ENCODE results near the gene TRAF3IP3. TPM values are rescaled to one million over a fixed set of nuclear protein-coding genes. Genes with fewer than 3 reads are reported as not detected.
"Not testable (repeated sequence)": the region's sequence is repeated elsewhere in the genome, so short reads cannot be mapped to it uniquely, and the experiment has no call there.

Gene TRAF3IP3
- total and polyA plus RNA-seq, 2 donors from 2014 or later = 3.6 to 16.4 TPM

GRCh38 chr1:209791920-209792319, 36.1 kb downstream of the TRAF3IP3 start:
- no peaks in the 10 kb centered on the region for H3K9me3 ChIP-seq (ENCODE audit: control insufficient read depth in 2 of 3, insufficient read depth in 1 of 3, low read length in 3 of 3)
- DNase-seq (no peak), FAIRE-seq (no peak)
- TF ChIP-seq CTCF (IDR thresholded peaks at IDR 0.05; ENCODE audit: borderline replicate concordance, extremely low read depth, insufficient read depth) = no peak
- peaks cover 0 to 9% (median 5%) of the 10 kb centered on the region in 3 donors for H3K4me1 ChIP-seq (ENCODE audit: control insufficient read depth in 2 of 3, insufficient read depth in 2 of 3, low read depth in 1 of 3, low read length in 3 of 3)
- H3K4me3 ChIP-seq (ENCODE audit: low read length in 3 of 3) = no peak overlapping the region
- H3K36me3 ChIP-seq (ENCODE audit: control insufficient read depth in 2 of 3, insufficient read depth in 3 of 3, low read length in 3 of 3) = peaks cover 0 to 37% (median 9%) of the 10 kb centered on the region in 3 donors
- H3K9ac ChIP-seq (ENCODE audit: low read length in 3 of 3) = no peak overlapping the region
- intact Hi-C loops (cut with DNase I) = no loop called here
- no peak overlapping the region for H3K27ac ChIP-seq (ENCODE audit: low read depth in 2 of 2, low read length in 2 of 2)
- no peaks in the 10 kb centered on the region for H3K27me3 ChIP-seq (ENCODE audit: control insufficient read depth, insufficient read depth, low read length)

- H3K9me3 ChIP-seq (ENCODE audit: control insufficient read depth in 2 of 3, insufficient read depth in 1 of 3, low read length in 3 of 3); intact Hi-C loops (cut with DNase I); H3K9ac ChIP-seq (ENCODE audit: low read length in 3 of 3); H3K27me3 ChIP-seq (ENCODE audit: control insufficient read depth, insufficient read depth, low read length); DNase-seq; H3K4me1 ChIP-seq (ENCODE audit: control insufficient read depth in 2 of 3, insufficient read depth in 2 of 3, low read depth in 1 of 3, low read length in 3 of 3); H3K4me3 ChIP-seq (ENCODE audit: low read length in 3 of 3); FAIRE-seq; H3K27ac ChIP-seq (ENCODE audit: low read depth in 2 of 2, low read length in 2 of 2): not testable (repeated sequence)
- H3K36me3 ChIP-seq (ENCODE audit: control insufficient read depth in 2 of 3, insufficient read depth in 3 of 3, low read length in 3 of 3) = peaks cover 0 to 37% (median 9%) of the 10 kb centered on the region in 3 donors
Observed at GRCh38 chr1:209793711-209794110, 37.9 kb downstream of the TRAF3IP3 start.

DNA sequence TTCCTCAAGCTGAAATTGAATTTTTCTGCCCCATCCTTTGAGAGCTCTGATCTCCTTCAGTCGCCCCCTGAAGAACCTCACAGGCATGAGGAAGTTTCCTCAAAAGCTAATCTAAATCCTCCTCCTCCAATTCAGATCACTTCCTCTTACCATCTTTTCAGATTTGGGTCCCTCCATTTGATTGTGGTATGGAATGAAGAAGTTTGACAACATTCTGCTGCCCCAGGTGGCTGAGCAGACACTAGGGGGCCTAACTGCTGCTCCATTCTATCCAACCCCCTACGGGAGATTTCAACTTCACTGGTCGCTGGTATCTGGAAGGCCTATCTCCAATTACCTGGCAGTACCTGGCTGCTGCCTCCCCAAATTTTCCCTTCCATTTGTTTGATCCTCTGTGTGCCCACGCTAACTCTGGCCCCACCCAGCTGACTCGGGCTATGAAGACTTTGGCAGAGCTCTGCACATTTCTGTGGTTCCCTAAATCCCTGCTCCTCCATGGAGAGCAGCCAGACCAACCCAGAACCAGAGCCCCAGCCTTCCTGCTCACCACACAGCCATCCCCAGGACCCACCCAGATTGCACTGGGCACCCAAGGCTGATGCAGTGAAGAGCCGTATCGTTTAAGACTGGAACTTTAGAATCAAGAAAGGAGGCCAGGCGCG, 42.3 kb downstream of the TRAF3IP3 start:
- Histone ChIP-seq H3K9me3 (ENCODE audit: control insufficient read depth in 2 of 3, insufficient read depth in 1 of 3, low read length in 3 of 3) (no peaks in the 10 kb centered on the region), H3K4me1 (ENCODE audit: control insufficient read depth in 2 of 3, insufficient read depth in 2 of 3, low read depth in 1 of 3, low read length in 3 of 3) (peaks cover 0 to 3% (median 0%) of the 10 kb centered on the region in 3 donors), H3K9ac (ENCODE audit: low read length in 3 of 3) (no peak overlapping the region), H3K27ac (ENCODE audit: low read depth in 2 of 2, low read length in 2 of 2) (no peak overlapping the region), H3K4me3 (ENCODE audit: low read length in 3 of 3) (no peak overlapping the region), H3K27me3 (ENCODE audit: control insufficient read depth, insufficient read depth, low read length) (no peaks in the 10 kb centered on the region), H3K36me3 (ENCODE audit: control insufficient read depth in 2 of 3, insufficient read depth in 3 of 3, low read length in 3 of 3) (peaks cover 0 to 19% (median 5%) of the 10 kb centered on the region in 3 donors)
- TF ChIP-seq CTCF (IDR thresholded peaks at IDR 0.05; ENCODE audit: borderline replicate concordance, extremely low read depth, insufficient read depth) = no peak
- no peak for DNase-seq
- FAIRE-seq = no peak
- intact Hi-C loops (cut with DNase I) = no loop called here

GRCh38 chr1:209800984-209801834, 45.4 kb downstream of the TRAF3IP3 start:
- H3K36me3 ChIP-seq (ENCODE audit: control insufficient read depth in 2 of 3, insufficient read depth in 3 of 3, low read length in 3 of 3) = peaks cover 0 to 5% (median 0%) of the 10 kb centered on the region in 3 donors
- TF ChIP-seq CTCF (IDR thresholded peaks at IDR 0.05; ENCODE audit: borderline replicate concordance, extremely low read depth, insufficient read depth) = no peak
- H3K27ac ChIP-seq (ENCODE audit: low read depth in 2 of 2, low read length in 2 of 2) = no peak overlapping the region
- H3K4me1 ChIP-seq (ENCODE audit: control insufficient read depth in 2 of 3, insufficient read depth in 2 of 3, low read depth in 1 of 3, low read length in 3 of 3) = peaks cover 0 to 4% (median 3%) of the 10 kb centered on the region in 3 donors
- intact Hi-C loops (cut with DNase I) = no loop called here
- DNase-seq (peak in 1 of 5 donors; percentile 19), FAIRE-seq (no peak)
- H3K9ac ChIP-seq (ENCODE audit: low read length in 3 of 3) = no peak overlapping the region
- no peaks in the 10 kb centered on the region for H3K27me3 ChIP-seq (ENCODE audit: control insufficient read depth, insufficient read depth, low read length)
- H3K9me3 ChIP-seq (ENCODE audit: control insufficient read depth in 2 of 3, insufficient read depth in 1 of 3, low read length in 3 of 3) = no peaks in the 10 kb centered on the region
- H3K4me3 ChIP-seq (ENCODE audit: low read length in 3 of 3) = no peak overlapping the region
